ENCODE data around the gene LMF1. TPM values are rescaled to one million over a fixed set of nuclear protein-coding genes. Genes with fewer than 3 reads are reported as not detected.
A peak's percentile ranks its signal among the peaks of the same experiment; 100 is the strongest.

LMF1 gene
- total and polyA plus RNA-seq, 2 of the 8 experiments (the other 6 are each of a cell fraction or from before 2014, with no cell fraction given) = 3.5 to 9.1 TPM

GRCh38 chr16:894841-895240 lies 75.9 kb downstream of the LMF1 start (continued):
- TF ChIP-seq ATF3 (IDR thresholded peaks at IDR 0.05; ENCODE audit: insufficient read depth, low read depth, low read length) (no peak), CBX8 (IDR thresholded peaks at IDR 0.05; ENCODE audit: borderline replicate concordance, low read depth, low read length) (no peak), HDAC6 (IDR thresholded peaks at IDR 0.05; ENCODE audit: low read depth, low read length) (no peak), ATF2 (IDR thresholded peaks at IDR 0.05; ENCODE audit: low read length) (no peak), E2F6 (IDR thresholded peaks at IDR 0.05) (no peak), BCL11A (IDR thresholded peaks at IDR 0.05; ENCODE audit: low read depth in 2 of 2, low read length in 2 of 2) (no peak), MAX (IDR thresholded peaks at IDR 0.05) (0 out of 2 replicates have a peak, but pooled peaks have one; percentile 17), POU5F1 (IDR thresholded peaks at IDR 0.05; ENCODE audit: low read depth, low read length) (no peak)

Data from H1 (cell line).